ENCODE data around the gene RAB6D. TPM values are rescaled to one million over a fixed set of nuclear protein-coding genes. Genes with fewer than 3 reads are reported as not detected.

The RAB6D gene
- total and polyA plus RNA-seq, 2 of the 13 experiments (the other 11 are each of a cell fraction or from before 2014, with no cell fraction given), result 0.01 TPM; not detected in 1

DNA sequence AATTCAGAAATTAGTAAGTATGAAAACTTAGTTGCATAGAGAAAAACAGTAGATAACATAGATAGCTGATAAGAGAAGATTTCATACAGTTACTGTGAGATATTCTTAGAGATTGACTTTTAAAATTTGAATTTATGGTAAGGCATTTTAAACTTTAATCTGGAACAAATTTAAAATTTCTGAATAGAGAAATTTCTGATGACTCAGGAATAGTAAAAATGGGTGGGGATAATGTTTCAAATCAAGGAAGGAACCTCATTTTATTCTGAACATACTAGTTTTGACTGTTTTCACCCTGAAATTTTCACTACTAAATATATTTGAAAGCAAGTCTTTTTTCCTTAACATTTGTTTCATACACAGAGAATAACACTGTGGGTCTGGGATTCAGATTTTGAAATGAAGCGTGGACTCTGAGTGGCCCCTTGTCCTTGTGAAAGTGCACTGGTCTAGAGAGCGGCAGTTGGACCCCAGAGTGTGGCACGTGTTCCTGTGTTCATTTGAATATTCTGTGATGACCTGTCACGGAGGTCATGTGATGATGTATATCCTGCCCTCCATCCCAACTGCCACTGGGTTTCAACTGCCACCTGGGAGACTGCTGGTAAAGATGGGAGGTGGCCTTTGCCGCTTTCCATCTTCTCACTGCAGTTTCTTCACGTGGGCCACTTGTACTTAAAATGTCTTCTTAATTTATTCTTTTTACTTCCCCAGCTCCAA lies 38.5 kb upstream of the RAB6D start:
- Histone ChIP-seq H2AFZ (ENCODE audit: low read length) (no peak overlapping the region), H3K36me3 (replicated peaks in 1 of 2; ENCODE audit: control insufficient read depth in 1 of 2, insufficient read depth in 2 of 2, low read length in 2 of 2) (no peaks in the 10 kb centered on the region), H3K4me2 (ENCODE audit: low read depth, low read length) (no peak overlapping the region), H3K9ac (ENCODE audit: insufficient read depth, low read depth, low read length) (no peak overlapping the region), H3K27me3 (ENCODE audit: control insufficient read depth in 1 of 2, insufficient read depth in 2 of 2, low read length in 2 of 2) (peaks cover 5 to 48% of the 10 kb centered on the region in 2 experiments; a peak in 4 of 5 replicates), H3K4me1 (ENCODE audit: insufficient read depth, low read length) (no peaks in the 10 kb centered on the region), H4K20me1 (ENCODE audit: insufficient read depth, low read length) (no peaks in the 10 kb centered on the region), H3K4me3 (replicated peaks in 1 of 3; ENCODE audit: insufficient read depth in 1 of 3, low read depth in 2 of 3, low read length in 3 of 3) (no peak overlapping the region), H3K79me2 (ENCODE audit: insufficient read depth, low read length) (no peaks in the 10 kb centered on the region), H3K27ac (ENCODE audit: extremely low read length, insufficient read depth, low read length) (no peak overlapping the region), H3K9me3 (ENCODE audit: low read length) (no peaks in the 10 kb centered on the region)
- 27% methylated on average over 6 of the region's 6 CpGs for WGBS (ENCODE audit: low lambda C conversion rate)
- intact Hi-C loops (cut with micrococcal nuclease; ENCODE audit: unreplicated experiment) (no loop called here), in situ Hi-C loops (cut with HindIII; ENCODE audit: extremely low pct_ligation_motif_present, low pct_unique_long_range_greater_than_20kb) (loop anchor here (25.0 kb wide), 1 partner anchor 260 kb away; no protein-coding TSS in a partner anchor)
- no TSS peak for BruUV-seq (replicated peaks)
- FAIRE-seq (no peak), ATAC-seq (no peak), DNase-seq (ENCODE audit: low spot score) (no peak)
- CTCF ChIA-PET (ENCODE audit: low intra/inter-chr PET ratio, low total read pairs), result no interaction called here
- TF ChIP-seq TEF (CRISPR knock-in tag; IDR thresholded peaks at IDR 0.05) (no peak), MAFF (IDR thresholded peaks at IDR 0.05; ENCODE audit: low read depth, low read length) (peak; percentile 50; the same call in 1 of the 2 replicates), MAFK (conservative IDR thresholded peaks at IDR 0.05 in 1 of 2, IDR thresholded peaks at IDR 0.05 in 1 of 2; ENCODE audit: low read length in 2 of 2) (peak in 1 of 2 experiments; percentile 76; a peak in 2 of 4 replicates)
- POLR2A ChIA-PET, result no interaction called here

DNA sequence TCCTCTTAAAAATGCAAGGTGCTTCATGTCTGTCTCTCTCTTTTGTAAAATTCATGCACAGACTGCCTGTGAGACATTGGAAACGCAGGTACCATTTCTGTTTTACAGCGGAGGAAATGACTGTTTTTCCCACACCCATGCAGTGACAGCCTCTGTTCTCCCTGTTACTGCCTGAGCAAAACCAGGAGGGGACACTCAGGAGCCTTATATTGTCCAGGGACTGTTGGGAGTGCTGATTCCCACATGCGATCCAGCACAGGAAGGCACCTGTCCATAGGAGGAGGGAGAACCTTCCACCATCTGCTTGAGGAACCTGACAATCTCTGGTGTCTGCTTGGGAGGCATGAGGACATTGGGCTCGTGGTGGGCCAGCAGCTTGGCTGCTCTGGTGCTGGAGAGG lies 36.9 kb upstream of the RAB6D start:
- H4K20me1 ChIP-seq (ENCODE audit: insufficient read depth, low read length), result no peaks in the 10 kb centered on the region
- FAIRE-seq (no peak), DNase-seq (ENCODE audit: low spot score) (no peak), ATAC-seq (no peak; the same call in 2 of the 3 replicates)
- H3K4me3 ChIP-seq (replicated peaks in 1 of 3; ENCODE audit: insufficient read depth in 1 of 3, low read depth in 2 of 3, low read length in 3 of 3), result no peak overlapping the region
- H3K9ac ChIP-seq (ENCODE audit: insufficient read depth, low read depth, low read length), result no peak overlapping the region
- peaks cover 2 to 47% of the 10 kb centered on the region in 2 experiments; a peak in 4 of 5 replicates for H3K27me3 ChIP-seq (ENCODE audit: control insufficient read depth in 1 of 2, insufficient read depth in 2 of 2, low read length in 2 of 2)
- H2AFZ ChIP-seq (ENCODE audit: low read length), result no peak overlapping the region
- WGBS (ENCODE audit: low lambda C conversion rate), result 5% methylated on average over 4 of the region's 4 CpGs
- in situ Hi-C loops (cut with HindIII; ENCODE audit: extremely low pct_ligation_motif_present, low pct_unique_long_range_greater_than_20kb) (loop anchor here (25.0 kb wide), 1 partner anchor 261 kb away; no protein-coding TSS in a partner anchor), intact Hi-C loops (cut with micrococcal nuclease; ENCODE audit: unreplicated experiment) (no loop called here)
- no peak overlapping the region for H3K27ac ChIP-seq (ENCODE audit: extremely low read length, insufficient read depth, low read length)
- no peak overlapping the region for H3K4me2 ChIP-seq (ENCODE audit: low read depth, low read length)
- no peaks in the 10 kb centered on the region for H3K36me3 ChIP-seq (replicated peaks in 1 of 2; ENCODE audit: control insufficient read depth in 1 of 2, insufficient read depth in 2 of 2, low read length in 2 of 2)
- BruUV-seq (replicated peaks), result no TSS peak
- ChIA-PET CTCF (ENCODE audit: low intra/inter-chr PET ratio, low total read pairs) (no interaction called here), POLR2A (no interaction called here)
- no peaks in the 10 kb centered on the region for H3K4me1 ChIP-seq (ENCODE audit: insufficient read depth, low read length)
- TF ChIP-seq, protein P1, sequence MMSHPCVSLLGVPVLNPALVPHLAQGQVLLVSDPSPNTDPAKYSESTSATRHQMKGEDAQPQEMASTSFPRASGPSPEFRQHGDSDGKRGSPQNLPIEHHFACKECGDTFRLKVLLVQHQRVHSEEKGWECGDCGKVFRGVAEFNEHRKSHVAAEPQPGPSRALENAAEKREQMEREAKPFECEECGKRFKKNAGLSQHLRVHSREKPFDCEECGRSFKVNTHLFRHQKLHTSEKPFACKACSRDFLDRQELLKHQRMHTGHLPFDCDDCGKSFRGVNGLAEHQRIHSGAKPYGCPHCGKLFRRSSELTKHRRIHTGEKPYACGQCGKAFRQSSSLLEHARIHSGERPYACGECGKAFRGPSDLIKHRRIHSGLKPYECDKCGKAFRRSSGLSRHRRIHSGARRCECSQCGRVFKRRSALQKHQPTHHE (CRISPR knock-in tag; IDR thresholded peaks at IDR 0.05; ENCODE audit: borderline replicate concordance), result no peak
- TF ChIP-seq, protein P2, sequence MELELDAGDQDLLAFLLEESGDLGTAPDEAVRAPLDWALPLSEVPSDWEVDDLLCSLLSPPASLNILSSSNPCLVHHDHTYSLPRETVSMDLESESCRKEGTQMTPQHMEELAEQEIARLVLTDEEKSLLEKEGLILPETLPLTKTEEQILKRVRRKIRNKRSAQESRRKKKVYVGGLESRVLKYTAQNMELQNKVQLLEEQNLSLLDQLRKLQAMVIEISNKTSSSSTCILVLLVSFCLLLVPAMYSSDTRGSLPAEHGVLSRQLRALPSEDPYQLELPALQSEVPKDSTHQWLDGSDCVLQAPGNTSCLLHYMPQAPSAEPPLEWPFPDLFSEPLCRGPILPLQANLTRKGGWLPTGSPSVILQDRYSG (CRISPR knock-in tag; IDR thresholded peaks at IDR 0.05), result no peak
- TF ChIP-seq SNRNP70 (IDR thresholded peaks at IDR 0.05; ENCODE audit: low read depth, low read length) (no peak), HMG20B (CRISPR knock-in tag; conservative IDR thresholded peaks at IDR 0.05) (no peak), NBN (conservative IDR thresholded peaks at IDR 0.05) (no peak), ZNF75D (CRISPR knock-in tag; IDR thresholded peaks at IDR 0.05; ENCODE audit: borderline replicate concordance) (no peak), SSRP1 (CRISPR knock-in tag; IDR thresholded peaks at IDR 0.05) (no peak), RXRB (CRISPR knock-in tag; IDR thresholded peaks at IDR 0.05; ENCODE audit: borderline replicate concordance) (no peak), SRSF9 (IDR thresholded peaks at IDR 0.05; ENCODE audit: borderline replicate concordance, insufficient read depth, low read depth, low read length, poor library complexity, severe bottlenecking) (no peak), RBM22 (optimal IDR thresholded peaks at IDR 0.05; ENCODE audit: low read length) (no peak)
- TF ChIP-seq, protein P3, sequence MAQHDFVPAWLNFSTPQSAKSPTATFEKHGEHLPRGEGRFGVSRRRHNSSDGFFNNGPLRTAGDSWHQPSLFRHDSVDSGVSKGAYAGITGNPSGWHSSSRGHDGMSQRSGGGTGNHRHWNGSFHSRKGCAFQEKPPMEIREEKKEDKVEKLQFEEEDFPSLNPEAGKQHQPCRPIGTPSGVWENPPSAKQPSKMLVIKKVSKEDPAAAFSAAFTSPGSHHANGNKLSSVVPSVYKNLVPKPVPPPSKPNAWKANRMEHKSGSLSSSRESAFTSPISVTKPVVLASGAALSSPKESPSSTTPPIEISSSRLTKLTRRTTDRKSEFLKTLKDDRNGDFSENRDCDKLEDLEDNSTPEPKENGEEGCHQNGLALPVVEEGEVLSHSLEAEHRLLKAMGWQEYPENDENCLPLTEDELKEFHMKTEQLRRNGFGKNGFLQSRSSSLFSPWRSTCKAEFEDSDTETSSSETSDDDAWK (CRISPR knock-in tag; IDR thresholded peaks at IDR 0.05), result no peak
- no peaks in the 10 kb centered on the region for H3K9me3 ChIP-seq (ENCODE audit: low read length)
- H3K79me2 ChIP-seq (ENCODE audit: insufficient read depth, low read length), result no peaks in the 10 kb centered on the region
